Sigmoid colon (tissue), 4 donors: Measurements from ENCODE around the gene TEX52.

Experiments used
- CTCF ChIP-seq, 4 experiments: fragments of 450-650 bp in 3 of 4; fragments of 200-600 bp in 1 of 4; IDR thresholded peaks; one replicate each; pipeline ENCODE4 v1.5.1; 2016 to 2019; ENCODE audit warnings: antibody characterized with exemption in 4 of 4, mild to moderate bottlenecking in 3 of 4, moderate library complexity in 2 of 4
- EP300 ChIP-seq, 4 donors: sonication (generic); formaldehyde crosslinking; IDR thresholded peaks; one replicate each; pipeline ENCODE4 v1.6.1; 2017; ENCODE audit warnings: antibody characterized with exemption in 4 of 4
- POLR2A ChIP-seq, 2 donors: fragments of 450-650 bp; IDR thresholded peaks; one replicate each; pipeline ENCODE4 v1.6.1; 2016; ENCODE audit warnings: antibody characterized with exemption in 2 of 2, mild to moderate bottlenecking in 2 of 2, moderate library complexity in 2 of 2
- POLR2AphosphoS5 ChIP-seq, 4 donors: sonication (generic); formaldehyde crosslinking; IDR thresholded peaks; one replicate each; pipeline ENCODE4 v1.6.1; 2017; ENCODE audit warnings: antibody characterized with exemption in 4 of 4

GRCh38 chr12:2897418-2897817 is 40.6 kb upstream of the TEX52 start:
- TF ChIP-seq POLR2A (IDR thresholded peaks at IDR 0.05) (no peak), CTCF (IDR thresholded peaks at IDR 0.05) (no peak), POLR2AphosphoS5 (IDR thresholded peaks at IDR 0.05) (no peak), EP300 (IDR thresholded peaks at IDR 0.05) (no peak)
